Measurements from ENCODE around the gene SLC22A16.

GRCh38 chr6:110491299-110491643 lies 14.9 kb upstream of the SLC22A16 start:
- TF ChIP-seq CTCF (IDR thresholded peaks at IDR 0.05; ENCODE audit: low read depth, low read length) (no peak), EZH2phosphoT487 (IDR thresholded peaks at IDR 0.05; ENCODE audit: low read depth) (no peak)

Data from OCI-LY3 (cell line).